Daoy (cell line): ENCODE results near the gene PPHLN1. TPM values are rescaled to one million over a fixed set of nuclear protein-coding genes. Genes with fewer than 3 reads are reported as not detected.
A peak's percentile ranks its signal among the peaks of the same experiment; 100 is the strongest.

Experiments
- DNase-seq: peaks from one replicate; pipeline ENCODE4 v3.0.0-alpha.2; 2015; ENCODE audit warnings: low read depth
- total RNA-seq: library from RNA; depleted of rRNA; stranded (reverse); fragments of >200 nt; shearing (Covaris generic); gene quantifications from 2 replicates; pipeline ENCODE4 v1.2.3, GENCODE V29; 2014

PPHLN1 gene
- total RNA-seq, 1 experiment from 2014 or later, result 84.1 TPM

DNA sequence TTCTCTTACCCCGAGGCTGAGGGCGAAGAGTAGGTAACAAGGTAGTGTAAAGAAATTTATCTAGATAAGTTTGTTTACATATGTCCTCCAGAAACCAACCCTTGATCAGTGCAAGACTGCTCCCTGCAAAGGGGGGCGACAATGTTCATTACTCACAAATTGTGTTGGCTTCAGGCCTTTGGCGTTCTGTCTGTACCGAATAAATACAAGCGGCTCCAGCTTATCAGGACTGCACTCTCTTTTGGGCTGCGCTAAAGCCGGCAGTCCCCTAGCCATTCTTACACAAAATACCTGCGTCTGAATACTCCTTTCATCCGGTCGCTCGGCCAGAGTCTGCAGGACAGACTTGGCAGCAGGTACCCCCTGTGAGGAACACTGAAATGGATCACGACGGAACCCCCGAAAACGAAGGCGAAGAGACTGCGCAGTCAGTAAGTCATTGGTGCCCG is 116.4 kb downstream of the PPHLN1 start:
- DNase-seq, result no peak

DNA sequence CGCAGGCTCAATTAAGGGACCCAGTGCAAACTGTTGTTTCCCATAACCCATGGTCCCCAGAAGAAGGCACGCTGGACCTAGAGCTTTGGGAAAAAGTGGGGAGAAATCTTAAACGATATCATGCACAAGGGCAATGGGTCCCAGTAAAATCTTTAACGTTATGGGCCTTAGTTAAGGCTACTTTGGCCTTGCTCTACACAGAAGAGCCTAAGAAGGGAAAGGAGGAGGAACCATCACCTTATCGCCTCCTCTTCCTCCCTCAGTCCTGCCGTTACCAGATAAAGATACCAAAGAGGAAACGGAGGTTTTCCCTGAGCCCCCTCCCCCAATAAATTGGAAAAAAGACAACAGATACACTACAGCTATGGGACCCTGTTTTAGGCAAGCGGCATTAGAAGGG is 116.9 kb downstream of the PPHLN1 start:
- DNase-seq, result no peak

DNA sequence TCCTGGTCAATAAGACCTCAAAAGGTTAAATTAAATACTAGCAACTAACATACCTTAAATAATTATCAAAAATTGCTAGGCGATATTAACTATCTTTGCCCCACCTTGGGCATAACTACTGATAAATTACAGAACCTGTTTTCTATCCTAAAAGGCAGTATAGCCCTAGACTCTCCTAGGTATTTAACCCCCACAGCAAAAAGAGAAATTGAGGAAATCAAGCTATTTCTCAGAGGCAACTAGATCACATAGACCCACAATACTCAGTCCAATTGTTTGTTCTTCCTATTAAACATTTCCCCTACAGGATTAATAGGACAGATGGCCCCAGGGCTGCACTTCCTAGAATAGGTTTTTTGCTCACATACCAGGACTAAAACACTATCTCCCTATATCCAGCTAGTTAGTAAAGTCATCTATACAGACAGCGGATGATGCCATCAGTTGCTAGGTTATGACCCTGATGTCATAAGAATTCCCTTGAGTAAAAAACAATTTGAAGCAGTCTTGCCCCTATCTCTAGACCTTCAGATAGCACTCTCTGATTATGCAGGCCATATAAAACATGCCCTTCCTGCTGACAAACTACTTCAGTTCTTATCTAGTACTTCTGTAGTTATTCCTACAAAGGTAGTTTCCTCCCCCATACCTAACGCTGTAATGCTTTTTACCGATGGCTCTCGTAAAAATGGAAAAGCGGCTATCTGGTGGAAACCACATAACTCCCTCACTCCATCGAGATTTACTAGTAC is 118.4 kb downstream of the PPHLN1 start:
- DNase-seq, result no peak

DNA sequence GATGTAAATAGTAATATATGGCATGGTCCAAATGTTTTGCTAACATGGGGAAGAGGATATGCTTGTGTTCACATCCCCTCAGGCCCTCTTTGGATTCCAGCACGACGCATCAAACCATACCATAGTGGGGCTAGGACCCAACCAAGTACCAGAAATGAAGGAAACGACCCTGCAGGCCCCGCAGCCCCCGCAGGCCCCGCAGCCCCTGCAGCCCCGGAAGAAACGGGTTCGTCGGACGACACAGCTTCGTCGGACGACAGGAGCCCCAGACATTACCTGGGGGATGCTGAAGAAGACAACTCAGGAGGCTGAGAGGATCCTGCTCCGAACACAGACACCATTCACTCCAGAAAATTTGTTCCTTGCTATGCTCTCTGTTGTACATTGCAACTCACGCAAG is 119.9 kb downstream of the PPHLN1 start:
- DNase-seq, result no peak

DNA sequence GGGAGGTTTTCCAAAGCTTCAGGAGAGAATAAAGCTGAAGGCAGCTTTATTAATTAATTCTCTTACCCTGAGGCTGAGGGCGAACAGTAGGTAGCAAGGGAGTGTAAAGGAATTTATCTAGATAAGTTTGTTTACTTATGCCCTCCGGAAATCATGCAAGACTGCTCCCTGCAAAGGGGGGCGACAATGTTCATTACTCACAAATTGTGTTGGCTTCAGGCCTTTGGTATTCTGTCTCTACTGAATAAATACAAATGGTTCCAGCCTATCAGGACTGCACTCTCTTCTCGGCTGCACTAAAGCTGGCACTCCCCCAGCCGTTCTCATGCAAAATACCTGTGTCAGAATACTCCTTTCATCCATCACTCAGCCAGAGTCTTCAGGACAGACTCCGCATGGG is 120.8 kb downstream of the PPHLN1 start:
- DNase-seq, result peak; percentile 51

DNA sequence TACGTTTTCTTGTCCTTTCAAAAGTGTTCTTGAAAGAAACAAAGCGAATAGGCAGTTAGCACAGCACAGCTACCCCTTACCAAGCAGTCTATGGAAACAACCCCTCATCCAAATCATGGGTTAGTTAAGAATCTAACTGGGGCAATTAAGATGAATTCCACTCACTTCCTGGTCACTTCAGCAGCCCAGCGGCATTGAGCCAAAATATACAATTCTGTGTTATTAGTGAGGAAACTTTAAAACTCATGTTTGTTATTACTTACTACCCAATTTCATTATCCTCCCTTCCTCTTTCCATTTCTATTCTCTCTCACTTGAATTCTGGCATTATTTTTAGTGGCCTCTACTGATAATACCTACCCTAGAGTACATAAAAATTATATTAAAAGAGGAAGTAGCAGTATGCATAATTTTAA is 121.4 kb downstream of the PPHLN1 start:
- peak; percentile 47 for DNase-seq

DNA sequence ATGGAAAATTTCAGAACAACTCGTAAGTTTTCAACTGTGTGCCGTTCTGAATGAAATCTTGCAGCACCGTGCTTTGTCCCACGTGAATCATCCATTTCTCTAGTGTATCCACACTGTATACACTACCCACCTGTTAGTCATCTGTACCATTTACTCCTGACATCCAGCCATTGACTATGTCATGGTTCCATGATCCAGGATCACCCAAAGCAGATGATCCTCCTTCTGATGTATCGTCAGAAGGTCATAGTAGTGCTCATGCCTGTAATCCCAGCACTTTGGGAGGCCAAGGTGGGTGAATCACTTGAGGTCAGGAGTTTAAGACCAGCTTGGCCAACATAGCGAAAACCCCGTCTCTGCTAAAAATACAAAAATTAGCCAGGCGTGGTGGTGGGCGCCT is 122.9 kb downstream of the PPHLN1 start:
- no peak for DNase-seq

DNA sequence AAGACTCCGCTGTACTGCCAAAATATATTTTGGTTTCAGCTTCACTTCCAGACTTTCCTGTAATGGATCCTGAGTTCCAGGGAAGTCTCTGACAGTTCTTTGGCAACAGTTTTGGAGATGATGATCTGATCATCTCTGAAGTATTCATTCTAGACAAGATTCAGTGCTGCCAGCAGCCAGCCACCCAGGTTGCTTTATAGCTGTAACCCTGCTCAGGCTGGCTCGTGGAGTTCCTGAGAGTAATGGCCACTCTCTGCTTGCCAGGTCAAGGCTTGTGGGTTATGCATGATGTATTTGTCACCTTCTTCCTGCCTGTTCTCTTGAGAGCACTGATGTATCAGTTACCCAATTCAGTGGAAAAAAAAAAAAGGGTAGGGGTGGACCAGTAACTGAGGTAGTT is 124.3 kb downstream of the PPHLN1 start:
- DNase-seq, result no peak

DNA sequence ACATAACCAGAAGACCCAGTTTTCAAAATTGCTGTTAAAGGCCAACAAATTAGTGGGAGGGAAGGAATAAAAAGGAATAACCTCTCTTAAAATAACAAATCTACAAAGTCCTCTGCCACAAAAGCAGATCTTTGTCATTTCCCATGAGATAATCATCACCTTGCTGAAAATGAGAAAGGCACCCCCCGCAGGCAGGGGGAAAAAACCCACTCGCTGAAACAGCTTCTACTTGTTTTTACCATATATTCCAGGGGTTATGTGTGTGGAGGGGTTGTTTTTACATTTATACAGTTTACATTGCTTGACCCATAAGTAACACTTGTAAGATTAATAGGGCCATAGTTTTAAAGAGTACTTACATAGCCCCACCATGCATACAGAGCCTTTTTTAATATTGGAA is 132.6 kb downstream of the PPHLN1 start:
- no peak for DNase-seq

DNA sequence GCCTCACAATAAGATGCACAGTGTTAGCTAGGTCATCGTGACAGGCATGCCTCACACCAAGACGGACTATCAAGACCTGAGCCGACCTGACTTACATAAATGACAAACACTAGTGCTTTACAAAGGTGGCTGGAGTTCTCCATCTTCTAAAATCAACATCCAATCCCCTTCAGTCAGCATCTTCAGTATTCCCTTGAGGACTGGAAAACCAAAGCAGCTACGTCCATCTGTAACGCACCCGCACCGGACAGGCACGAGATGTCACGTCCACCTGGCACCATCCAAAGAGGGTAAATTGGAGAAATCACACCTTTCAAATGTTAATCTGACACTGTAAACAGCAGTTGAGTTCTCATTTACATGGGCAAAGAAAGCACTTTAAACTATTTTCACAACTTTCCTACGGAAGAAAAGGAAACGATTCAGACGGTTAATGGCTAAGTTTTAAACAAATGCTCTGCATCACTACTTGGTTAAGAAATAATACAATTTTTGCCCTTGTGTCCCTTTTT is 133.4 kb downstream of the PPHLN1 start:
- no peak for DNase-seq

DNA sequence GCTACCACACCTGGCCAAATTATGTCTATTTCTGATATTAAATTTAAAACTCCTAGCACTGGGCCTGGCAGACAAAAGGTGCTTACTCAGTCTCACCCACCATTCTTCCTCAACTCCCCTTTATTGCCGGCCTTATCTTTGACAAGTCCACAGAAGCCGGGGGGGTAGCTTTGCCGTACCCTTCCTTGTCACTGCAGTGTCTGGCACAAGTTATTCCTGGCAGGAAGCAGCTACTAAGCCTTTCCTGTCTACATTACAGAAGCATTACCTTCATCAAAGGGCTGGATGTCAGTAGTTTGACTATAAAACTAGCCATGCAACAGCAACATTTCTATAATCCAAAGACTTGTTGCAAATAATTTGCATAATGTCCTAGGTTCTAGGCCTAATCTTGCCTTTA is 136.5 kb downstream of the PPHLN1 start:
- no peak for DNase-seq

DNA sequence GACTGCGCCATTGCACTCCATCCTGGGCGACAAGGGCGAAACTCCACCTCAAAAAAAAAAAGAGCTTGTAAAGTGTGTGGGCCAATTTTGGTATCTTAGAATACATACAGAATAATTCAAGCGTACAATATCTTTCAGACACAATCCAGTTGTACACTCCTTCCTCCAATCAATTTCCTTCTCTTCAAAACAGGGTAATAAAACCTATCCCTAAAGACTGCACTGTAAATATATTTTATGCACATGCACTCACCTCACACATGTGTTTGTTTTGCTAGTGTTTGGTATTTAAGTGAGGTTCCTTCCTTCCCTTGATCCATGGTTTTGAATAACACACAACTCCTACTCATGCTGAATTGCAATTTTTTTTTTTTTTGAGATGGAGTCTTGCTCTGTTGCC is 137.7 kb downstream of the PPHLN1 start:
- DNase-seq, result no peak

DNA sequence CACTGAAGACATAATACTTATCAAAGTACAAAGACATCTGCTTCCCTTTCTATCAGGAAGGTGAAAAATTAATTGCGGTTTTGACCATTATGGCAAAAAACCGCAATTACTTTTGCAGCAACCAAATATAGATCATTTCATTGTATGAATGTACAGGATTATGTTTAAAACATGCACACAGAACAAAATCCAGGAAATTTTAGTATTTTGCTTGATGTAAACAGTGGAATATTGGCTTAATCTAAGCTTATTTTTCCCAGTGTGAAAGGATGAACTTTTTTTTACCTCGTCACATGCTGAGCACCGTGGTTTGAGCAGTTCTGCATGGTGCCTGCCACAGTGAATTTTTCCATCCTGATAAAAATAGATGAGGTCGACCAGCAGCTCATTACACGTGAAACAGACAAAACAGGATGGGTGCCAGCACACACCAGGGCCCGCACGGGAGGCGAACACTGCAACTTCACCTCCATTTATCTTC is 142.4 kb downstream of the PPHLN1 start:
- DNase-seq, result peak; percentile 13

DNA sequence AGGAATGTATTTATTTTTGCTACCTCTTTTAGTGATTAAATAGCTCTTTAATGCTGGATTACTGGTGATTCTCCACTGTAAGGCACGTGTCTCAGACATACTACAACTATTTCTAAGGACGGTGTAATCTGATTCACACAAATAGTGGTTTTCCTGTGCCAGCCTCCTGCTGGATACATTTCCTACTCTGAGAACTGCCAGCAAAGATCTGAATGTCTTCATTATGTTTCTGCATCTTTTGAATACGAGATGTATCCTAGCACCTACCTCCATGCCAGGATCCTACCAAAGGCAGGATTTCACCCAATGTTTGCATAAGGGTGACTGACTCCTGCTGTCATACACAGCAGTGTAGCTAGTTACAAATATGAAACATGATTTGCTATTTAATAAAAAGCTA is 143.0 kb downstream of the PPHLN1 start:
- no peak for DNase-seq

DNA sequence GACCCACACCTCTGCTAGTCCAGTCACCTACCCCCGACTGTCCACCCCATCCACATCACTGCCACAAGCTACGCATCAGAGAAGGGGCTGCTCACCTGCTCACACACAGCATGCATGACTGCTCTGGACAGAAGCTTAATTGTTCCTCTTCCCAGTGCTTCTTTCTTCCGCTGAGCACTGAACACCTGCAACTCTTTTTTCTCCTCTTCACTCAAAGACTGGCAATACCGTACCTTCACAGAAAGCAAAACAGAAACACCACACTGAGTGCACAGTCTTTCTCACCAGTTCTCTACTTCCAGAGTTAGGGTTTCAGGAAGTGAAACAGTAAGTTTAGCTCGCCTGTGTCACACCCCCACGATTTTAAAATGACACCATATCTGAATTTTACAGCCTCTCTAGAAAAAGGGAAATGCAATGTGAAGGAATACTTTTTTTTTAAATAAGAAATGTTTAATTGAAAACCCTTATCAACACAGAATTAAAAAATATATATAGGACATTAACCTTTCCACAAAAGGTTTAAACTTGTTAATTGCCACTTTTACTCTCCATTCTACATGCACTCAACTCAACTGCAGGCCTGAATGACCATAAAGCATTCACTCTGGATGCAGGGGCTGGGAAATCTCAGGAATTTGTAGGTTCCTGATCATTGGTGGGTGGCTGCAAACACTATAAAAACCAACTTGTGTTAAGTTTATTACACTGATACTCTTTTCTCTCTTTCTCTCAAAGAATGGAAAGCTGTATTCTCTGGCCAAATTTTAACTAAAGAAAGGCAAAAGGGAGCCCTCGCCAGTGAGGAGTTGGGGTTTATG is 143.6 kb downstream of the PPHLN1 start:
- DNase-seq, result no peak

DNA sequence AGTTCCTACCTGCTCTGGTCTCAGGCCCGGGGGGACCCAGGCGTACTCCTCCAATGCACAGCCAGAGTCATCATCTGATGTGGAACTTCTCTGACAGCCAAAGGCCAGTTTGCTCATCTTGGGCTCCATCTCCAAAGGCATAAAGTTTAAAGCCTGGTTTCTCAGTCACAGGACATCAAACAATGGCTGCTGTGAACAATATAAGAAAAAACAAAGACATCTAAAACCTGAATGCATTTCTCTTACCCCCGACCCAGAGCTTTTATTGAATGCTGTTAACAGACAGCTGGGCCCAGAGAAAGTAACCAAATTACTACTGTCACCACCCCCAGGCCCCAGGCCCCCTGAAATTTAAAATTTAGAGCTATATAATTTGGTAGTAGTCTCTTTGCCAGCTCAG is 146.4 kb downstream of the PPHLN1 start:
- DNase-seq, result no peak

DNA sequence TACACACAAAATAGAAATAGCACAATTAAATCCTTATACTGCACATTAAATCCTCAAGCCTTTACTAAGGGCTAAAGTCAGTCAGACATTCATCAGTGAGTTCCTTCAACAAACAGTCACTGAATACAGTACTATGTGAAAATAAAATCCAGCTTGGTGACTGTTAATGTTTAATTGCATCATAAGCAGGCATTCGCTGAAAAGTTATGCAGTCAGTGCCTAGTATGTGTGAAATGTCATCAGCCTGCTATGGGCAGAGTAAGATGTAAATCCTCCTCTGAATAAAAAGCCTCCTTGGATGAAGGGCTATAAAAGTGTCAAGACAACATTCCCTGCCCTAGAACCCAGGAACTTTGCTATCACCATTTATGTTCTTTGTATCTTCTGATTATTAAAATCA is 147.2 kb downstream of the PPHLN1 start:
- no peak for DNase-seq

DNA sequence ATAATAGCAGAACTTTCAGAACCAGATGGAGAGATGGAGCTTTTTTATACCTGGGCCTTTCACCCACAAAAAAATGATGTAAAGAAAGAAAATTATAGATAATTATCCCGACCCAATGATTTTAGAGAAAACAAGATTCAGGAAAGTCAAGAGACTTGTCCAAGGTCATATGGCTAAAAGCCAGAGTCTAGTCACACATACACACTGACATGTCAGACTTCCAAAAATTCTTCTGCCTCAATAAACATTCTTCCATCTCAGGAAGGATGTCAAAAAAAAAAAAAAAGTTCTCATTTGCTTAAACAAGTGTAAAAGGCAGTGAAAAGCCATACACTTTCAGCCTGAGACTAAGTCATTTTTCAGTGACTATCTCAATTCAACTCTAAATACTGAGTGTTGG is 147.6 kb downstream of the PPHLN1 start:
- no peak for DNase-seq

DNA sequence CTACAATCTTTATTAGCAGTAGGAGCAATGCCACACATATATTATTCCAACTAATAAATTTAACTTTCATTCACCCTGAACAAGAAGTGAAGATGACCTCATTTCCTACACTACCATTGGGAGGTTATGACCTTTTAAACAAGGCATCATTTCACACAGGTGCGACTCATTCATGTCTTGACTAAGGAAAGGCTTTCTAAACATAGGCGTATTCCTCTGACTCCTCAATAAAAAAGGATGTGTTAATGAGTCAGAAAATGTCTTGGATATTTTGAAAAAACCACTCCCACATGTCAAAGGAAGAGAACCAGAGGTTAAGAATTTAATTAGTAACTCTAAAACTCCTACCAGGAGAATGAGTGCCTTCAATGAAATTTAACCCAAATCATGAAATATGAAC is 148.4 kb downstream of the PPHLN1 start:
- peak; percentile 41 for DNase-seq

DNA sequence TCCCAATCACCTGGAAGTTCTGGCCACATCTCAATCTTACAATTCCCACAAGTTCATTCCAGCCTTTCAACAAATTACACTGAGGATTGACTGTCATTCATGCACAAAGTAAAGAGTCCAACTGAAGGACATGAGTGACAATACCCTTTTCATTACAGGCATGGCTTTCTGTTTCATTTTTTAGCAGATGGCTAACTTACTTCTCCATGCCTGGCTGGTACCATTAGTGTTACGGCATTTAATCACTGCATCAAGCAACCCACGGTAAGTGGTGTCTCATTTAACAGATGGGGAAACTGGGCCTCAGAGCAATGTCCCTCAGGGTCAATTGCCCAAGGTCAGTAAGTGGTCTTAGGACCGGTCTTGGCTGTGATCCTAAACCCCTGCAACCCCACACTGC is 149.1 kb downstream of the PPHLN1 start:
- DNase-seq, result no peak

DNA sequence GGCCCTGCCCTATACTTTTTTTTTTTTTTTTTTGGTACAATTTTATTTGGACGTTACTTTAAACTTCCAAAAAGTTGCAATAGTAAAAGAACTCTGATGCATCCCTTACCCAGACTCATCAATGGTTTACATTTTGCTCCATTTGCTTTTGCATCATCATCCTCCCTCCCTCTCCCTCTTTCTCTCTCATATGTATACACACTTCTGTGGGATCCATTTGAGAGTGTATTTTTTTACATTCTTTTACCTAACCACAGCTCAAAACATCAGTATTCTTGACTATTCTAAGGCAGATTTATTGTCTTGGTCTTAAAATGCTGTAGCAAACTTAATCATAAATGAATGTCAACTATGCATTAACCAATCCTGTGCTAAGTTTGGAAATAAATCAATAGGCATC is 152.0 kb downstream of the PPHLN1 start:
- no peak for DNase-seq

DNA sequence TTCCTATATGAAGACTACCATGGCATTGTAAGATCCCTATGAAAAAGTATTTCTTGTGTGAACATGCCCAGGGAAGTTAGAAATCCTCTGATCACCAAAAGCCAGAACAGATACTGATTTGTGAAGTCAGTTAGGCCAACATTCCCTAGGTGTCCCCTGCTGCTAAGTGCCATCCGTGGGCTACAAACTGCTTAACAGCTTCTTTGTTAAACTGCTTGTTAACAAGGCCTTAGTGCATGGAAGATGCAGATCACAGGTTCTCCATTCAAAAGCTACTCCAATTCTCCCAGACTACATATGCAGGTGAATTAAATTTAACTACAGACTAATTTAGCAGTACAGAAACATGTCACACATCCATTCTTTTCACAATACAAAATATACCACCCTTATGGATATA is 155.4 kb downstream of the PPHLN1 start:
- DNase-seq, result no peak
